Stimulated activated CD8-positive, alpha-beta memory T cell treated with anti-CD3 and anti-CD28 coated beads, Interleukin-12 subunit alpha, Interleukin-12 subunit beta, amount 100 ng/mL, for 1 hour (primary cell): ENCODE results near the gene SORBS1.

Source experiments
- DNase-seq: peaks from one replicate; pipeline ENCODE4 v3.0.0-alpha.2; 2020; ENCODE audit warnings: low read depth

The SORBS1 gene

DNA sequence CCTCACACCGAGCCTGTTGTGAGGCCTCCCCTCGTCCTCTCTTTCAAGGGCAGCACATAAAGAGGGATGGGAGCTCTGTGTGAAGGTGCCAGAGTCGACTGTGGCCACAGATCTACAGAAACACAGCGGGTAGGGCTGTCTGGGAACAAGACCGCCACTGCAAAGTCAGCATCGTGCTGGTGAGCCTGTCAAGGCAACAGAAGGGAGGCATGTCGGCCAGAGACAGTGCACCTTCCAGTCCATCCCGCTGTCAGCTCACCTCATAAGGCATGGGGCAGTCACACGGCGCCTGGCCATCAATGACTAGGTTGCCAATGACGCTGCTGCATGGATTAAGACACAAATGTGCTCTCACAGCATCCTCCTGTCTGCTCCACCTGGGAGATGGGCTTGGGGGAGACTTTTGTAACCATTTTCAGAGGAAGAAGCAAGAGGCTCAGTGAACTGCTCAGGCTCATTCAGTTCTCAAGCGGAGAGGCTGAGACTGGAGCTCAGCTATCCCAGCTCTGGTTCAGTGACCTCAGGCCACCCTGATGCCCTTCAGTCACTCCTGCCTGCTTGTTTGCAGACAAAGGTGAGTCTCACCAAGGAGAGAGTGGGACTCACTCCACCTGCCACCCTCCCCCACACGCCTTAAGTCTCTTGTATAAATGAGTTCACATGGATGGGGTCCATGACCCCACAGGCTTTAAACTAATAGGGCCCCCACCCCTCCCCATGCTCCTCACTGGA is 125.5 kb downstream of the SORBS1 start:
- DNase-seq = no peak

DNA sequence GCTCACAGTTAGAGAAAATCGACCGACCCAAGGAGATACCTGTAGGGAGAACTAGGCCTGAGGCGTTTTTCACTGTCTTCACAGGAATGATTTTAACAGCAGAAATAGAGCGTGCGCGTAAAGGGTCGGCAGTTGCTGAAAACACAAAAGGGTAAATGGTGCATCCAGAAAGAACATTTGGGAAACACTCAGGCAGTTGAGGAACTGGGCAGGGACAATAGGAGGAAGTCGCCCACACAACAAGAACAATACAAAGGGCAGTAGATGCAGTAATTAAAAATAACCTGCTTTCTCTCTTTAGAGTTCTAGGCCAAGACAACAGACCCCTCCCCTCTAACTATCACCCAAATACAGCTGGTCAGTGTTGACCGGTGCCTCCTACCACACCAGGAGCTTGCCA is 126.6 kb downstream of the SORBS1 start:
- no peak for DNase-seq

- no peak for DNase-seq
Observed at GRCh38 chr10:95431900-95432342, 129.2 kb downstream of the SORBS1 start.

DNA sequence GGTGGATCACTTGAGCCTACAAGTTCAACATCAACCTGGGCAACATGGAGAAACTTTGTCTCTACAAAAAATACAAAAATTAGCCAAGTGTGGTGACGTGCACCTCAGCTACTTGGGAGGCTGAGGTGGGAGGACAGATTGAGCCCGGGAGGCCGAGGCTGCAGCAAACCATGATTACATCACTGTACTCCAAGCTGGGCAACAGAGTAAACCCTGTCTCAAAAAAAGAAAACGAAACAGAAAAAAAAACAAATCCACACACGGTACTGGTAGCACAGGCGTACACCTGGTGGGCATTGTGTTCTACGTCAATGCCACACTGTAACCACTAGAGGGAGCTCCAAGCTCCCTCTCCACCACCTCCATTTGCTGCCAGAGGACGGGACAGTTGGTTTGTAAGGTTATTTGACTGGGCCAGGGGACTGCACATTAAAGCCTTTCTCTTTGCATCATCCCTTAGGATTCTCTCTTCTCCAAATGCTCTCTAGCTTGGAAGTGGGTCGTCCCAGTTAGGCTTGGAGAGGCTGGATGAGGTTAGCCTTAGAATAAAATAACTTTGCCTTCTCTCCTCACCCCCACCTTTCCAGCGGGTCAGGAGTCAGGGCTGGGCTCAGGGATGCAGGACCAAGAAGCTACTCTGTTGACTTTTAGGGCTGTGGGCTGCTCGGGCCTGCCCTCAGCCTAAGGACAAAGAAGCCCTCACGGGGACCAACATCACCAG is 130.8 kb downstream of the SORBS1 start:
- peak; percentile 12 for DNase-seq

GRCh38 chr10:95429639-95430038 is 131.5 kb downstream of the SORBS1 start:
- DNase-seq = no peak

GRCh38 chr10:95428701-95429100 is 132.5 kb downstream of the SORBS1 start:
- DNase-seq = no peak

DNA sequence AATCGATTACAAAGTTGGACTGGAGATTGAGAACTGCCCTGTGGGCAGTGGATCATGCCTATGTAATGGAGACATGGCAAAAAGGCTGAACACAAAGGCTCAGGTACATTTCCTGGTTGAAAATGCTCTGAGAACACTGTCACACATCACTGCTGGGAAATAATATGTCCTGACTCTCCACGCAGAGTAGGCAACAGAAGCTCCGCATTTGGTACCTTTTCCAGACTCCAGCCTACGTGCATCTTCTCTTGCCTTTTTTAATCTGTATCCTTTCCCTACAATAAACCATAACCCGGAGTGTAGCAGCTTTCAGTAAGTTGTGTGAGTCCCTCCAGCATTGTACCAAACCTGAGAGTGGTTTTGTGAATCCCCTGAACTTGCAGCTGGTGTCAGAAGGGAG is 134.7 kb downstream of the SORBS1 start:
- DNase-seq = no peak

DNA sequence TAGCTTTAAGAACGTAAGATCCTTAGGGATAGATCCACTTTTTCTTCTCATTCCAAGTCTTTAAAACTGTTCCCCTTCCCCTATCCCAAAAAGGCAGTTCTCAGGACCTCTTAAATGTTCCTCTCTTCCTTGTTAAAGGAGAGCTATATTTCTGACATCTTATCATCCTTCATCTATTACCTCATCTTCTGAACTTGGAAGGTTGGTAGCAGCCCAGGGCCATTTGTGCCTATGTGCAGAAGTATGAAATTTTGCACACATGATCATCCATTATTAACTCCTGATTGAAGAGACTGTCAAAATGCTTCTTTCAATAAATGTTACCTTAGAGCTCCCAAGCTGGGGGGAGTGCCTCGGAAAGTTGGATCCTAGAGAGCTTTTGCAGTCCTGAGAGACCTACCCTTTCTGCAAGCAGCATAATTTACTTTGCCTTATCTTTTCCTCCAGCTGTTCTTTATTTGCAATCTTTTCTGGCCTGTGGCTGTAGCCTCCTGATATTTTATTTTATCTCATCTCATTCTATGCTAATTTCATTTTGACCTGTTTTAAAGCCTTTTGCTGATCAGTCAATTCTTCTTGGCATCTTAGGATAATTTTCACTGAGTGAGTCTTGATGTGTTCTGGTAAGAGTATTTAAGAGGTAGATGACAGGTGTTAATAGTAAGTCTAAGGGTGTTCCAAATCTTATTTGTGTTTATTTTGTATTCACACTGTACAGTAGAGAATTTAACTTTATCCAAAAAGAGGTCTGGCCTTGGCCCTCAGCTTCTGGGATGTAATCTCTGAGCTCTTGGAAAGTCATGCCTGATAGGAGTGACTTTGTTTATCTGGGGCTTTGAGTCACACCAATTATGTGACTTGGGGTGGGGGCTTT is 135.3 kb downstream of the SORBS1 start:
- DNase-seq = no peak

- no peak for DNase-seq
Observed at GRCh38 chr10:95423164-95424005, 137.8 kb downstream of the SORBS1 start.

DNA sequence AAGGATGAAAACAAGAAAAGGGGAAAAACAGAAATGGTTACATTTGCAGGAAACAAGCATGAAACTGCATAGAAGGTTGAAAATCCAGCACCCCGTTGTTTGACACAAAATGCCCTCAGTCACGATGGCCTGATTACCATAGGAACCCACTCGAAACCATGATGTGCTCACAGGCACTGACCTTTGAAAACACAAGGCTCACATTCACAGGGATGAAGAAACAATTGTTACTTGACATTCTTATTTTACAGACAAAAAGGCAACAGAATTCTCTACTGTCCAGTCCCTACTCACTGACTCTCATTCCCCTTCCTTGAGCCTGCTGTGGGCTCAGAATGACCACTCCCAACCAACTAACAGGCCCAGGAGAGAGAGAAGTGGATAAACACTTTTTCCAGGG is 138.9 kb downstream of the SORBS1 start:
- no peak for DNase-seq

- no peak for DNase-seq
Observed at GRCh38 chr10:95421782-95422181, 139.4 kb downstream of the SORBS1 start.

DNA sequence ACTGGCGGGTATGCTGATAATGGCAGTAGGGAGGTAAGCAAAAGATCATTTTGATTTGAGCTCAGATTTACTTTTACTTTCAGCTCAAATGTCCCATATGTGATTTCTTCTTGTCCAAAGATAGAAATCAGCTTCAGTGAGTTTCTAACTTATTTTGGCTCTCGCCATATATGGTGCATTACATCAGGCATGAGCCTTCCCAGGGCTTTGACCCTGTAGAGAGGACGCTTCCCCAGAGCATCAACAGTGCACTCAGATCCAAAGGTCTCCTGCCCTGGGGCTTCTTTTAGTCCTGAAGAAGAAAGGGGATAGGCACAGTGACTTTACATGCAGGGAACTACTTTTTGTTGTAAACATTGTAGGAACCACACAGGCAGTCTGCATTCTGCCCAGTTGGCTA is 141.8 kb downstream of the SORBS1 start:
- DNase-seq = no peak

GRCh38 chr10:95416973-95417372 is 144.2 kb downstream of the SORBS1 start:
- DNase-seq = no peak

DNA sequence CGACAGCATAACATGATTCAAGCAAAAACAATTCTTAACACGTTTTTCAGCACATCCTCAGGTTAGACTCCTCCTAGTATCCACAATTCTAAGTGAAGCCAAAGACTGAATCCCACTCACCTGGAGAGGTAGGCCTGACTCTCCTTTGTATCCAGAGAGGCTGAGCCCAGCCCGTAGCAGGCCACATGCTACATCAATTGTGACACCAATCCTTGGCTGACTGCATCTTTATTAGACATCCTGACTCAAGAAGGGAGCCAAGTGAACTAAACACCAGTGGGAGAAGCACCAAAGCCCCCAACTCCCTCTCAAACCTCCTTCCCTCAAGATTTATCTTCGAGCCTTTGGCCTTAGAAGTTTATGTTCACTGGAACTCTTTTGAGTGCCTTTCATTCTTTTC is 144.9 kb downstream of the SORBS1 start:
- no peak for DNase-seq

DNA sequence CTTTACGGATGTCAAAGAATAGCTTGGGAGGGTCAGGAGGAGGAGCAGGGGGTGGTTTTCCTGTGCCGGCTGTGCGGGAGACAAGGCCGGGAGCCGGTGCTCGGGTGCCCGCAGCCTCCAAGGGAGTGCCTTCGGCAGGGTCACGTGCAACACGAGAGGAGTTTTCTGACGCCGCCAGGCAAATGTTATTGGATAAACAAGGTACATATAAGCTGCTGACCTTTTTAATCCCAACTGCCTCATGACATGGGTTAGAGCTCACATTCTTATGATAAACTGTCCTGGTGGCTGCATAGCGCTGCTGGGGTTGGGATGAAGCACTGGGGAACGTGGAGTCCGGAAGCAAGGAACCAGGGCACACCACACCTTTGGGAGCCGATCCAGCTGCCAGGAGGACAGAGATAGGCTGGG is 145.5 kb downstream of the SORBS1 start:
- DNase-seq = no peak

DNA sequence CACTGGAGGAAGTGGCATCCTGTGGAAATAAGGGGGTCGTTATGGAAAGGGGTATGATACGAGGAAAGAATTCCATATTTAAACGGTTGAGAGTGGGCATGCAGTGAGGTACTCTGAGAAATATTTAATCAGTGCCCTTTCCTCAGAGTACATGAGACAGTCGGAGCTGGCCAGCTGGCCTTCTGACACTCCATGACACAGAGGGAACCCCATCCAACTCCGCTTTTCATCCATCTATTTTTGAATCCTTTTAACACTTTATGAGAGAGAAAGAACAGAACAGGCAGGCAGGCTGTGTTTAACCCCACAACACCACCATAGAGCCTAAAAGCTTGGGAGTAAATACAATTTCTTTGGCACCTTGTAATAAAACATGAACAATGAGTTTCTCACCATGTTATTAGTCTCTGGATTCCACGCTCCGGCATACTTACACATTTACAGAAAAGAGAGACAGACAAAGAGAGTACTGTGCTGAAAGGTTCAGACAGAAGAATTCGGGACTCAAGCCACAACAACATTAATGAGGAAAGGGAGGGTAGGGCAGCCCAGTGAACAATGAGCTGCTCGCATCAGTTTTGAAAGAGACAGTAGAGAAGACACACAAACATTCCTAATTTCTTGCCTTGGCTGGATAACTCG is 146.2 kb downstream of the SORBS1 start:
- no peak for DNase-seq

GRCh38 chr10:95414016-95414830 is 146.9 kb downstream of the SORBS1 start:
- no peak for DNase-seq

DNA sequence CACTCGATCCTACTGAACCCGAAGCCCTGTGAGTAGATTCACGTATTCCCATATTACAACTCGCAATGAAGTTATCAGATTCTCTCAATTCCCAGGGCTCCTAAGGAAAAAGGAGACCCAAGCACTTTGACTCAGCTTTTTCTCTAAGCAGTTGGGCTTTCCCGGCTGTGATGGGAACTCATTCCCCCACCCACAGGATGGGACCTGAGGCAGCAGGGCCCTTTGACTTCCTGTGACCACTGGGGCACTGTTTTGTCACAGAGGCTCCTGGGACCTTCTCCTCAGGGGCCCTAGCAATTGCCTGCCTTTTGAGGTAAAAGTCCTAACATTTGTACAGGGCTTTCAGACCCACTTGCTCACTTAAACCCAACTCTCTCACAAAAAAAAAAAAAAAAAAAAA is 147.6 kb downstream of the SORBS1 start:
- DNase-seq = no peak

- DNase-seq = no peak
Observed at GRCh38 chr10:95411635-95412034, 149.5 kb downstream of the SORBS1 start.
